Lower lobe of right lung (tissue), 2 donors: ENCODE measurements around the gene AMZ2. TPM values are rescaled to one million over a fixed set of nuclear protein-coding genes. Genes with fewer than 3 reads are reported as not detected.
"Not testable (repeated sequence)": the region's sequence is repeated elsewhere in the genome, so short reads cannot be mapped to it uniquely, and the experiment has no call there.

Experiments
- ATAC-seq, 2 donors: fragments of 200-7000 bp; cut with Tn5 transposase; one replicate each; pipeline ENCODE4 v1.9.1; 2020 to 2022; ENCODE audit warnings: mild to moderate bottlenecking in 2 of 2, moderate library complexity in 2 of 2
- DNase-seq: peaks from one replicate; pipeline ENCODE4 v3.0.0-alpha.2; 2020
- H3K27ac ChIP-seq: fragments of 200-600 bp; one replicate; pipeline ENCODE4 v1.8.0; 2022
- H3K27me3 ChIP-seq: fragments of 200-600 bp; one replicate; pipeline ENCODE4 v1.8.0; 2022; ENCODE audit warnings: low read depth
- H3K36me3 ChIP-seq: fragments of 200-600 bp; one replicate; pipeline ENCODE4 v1.8.0; 2022; ENCODE audit warnings: mild to moderate bottlenecking
- H3K4me1 ChIP-seq: fragments of 200-600 bp; one replicate; pipeline ENCODE4 v1.8.0; 2022
- H3K4me3 ChIP-seq: fragments of 200-600 bp; one replicate; pipeline ENCODE4 v1.8.0; 2022; ENCODE audit warnings: mild to moderate bottlenecking
- H3K9me3 ChIP-seq: fragments of 200-600 bp; one replicate; pipeline ENCODE4 v1.8.0; 2022
- CTCF ChIP-seq: fragments of 200-600 bp; IDR thresholded peaks from one replicate; pipeline ENCODE4 v1.8.0; 2022; ENCODE audit warnings: antibody characterized with exemption, mild to moderate bottlenecking
- intact Hi-C: fragments of 100-400 bp; cut with DNase I; formaldehyde crosslinking; loops from one replicate; pipeline ENCODE4 v1.11.0; 2022
- long read RNA-seq: library from polyadenylated mRNA; unstranded; transcript quantifications from one replicate; pipeline ENCODE4 v2.0.0, GENCODE V29; 2021
- total RNA-seq: library from RNA; stranded (reverse); fragmentation: NEBNext Ultra II Directional; extraction: Animal tissue kit (Norgen Biotek cat#: 25700); gene quantifications from one replicate; pipeline ENCODE4 v1.2.1, GENCODE V29; 2021
- donor health status: DM: no; HTN: yes; CAD: no; lungs with severe emphysema.

AMZ2 gene
- 55.9 TPM for total RNA-seq
- long read RNA-seq, transcript AMZ2-202 (7 exons, 2,402 nt): major isoform, 86 of 130 reads
- long read RNA-seq, transcript AMZ2-203 (8 exons, 1,378 nt): minor isoform, 14 of 130 reads
- long read RNA-seq, partial matches to known transcripts: 2 of 130 reads
- long read RNA-seq, other reads (novel, unspliced or antisense): 27 of 130 reads

GRCh38 chr17:68247445-68248198 is at the start of gene AMZ2:
AMZ2 (plus strand) TSS chr17:68248043; CDS start chr17:68250188, 2,145 bp downstream.
- Histone ChIP-seq H3K4me3 (peak within 1 kb of the TSS; percentile 91), H3K36me3 (peaks cover 20% of the 10 kb centered on the region), H3K27ac (peak within 1 kb of the TSS; percentile 99), H3K4me1 (peaks cover 21% of the 10 kb centered on the region), H3K9me3 (no peaks in the 10 kb centered on the region), H3K27me3 (no peaks in the 10 kb centered on the region)
- intact Hi-C loops: no loop called here
- peak; percentile 99 to 100 for ATAC-seq
- DNase-seq: peak; percentile 96
- no peak for TF ChIP-seq CTCF

GRCh38 chr17:68198931-68199836 is 48.7 kb upstream of the AMZ2 start:
- H3K27me3 ChIP-seq: peaks cover 55% of the 10 kb centered on the region
- peak overlapping the region; percentile 49 for H3K4me3 ChIP-seq
- no peaks in the 10 kb centered on the region for H3K9me3 ChIP-seq
- DNase-seq (no peak), ATAC-seq (peak; percentile 9 to 42)
- no peak for TF ChIP-seq CTCF
- peaks cover 53% of the 10 kb centered on the region for H3K4me1 ChIP-seq
- intact Hi-C loops: no loop called here
- H3K36me3 ChIP-seq: no peaks in the 10 kb centered on the region
- H3K27ac ChIP-seq: no peak overlapping the region

GRCh38 chr17:68199837-68200688 is 47.8 kb upstream of the AMZ2 start:
- TF ChIP-seq CTCF: no peak
- no peak for ATAC-seq
- peaks cover 53% of the 10 kb centered on the region for H3K27me3 ChIP-seq
- H3K36me3 ChIP-seq: no peaks in the 10 kb centered on the region
- H3K4me3 ChIP-seq: peak overlapping the region; percentile 49
- no peaks in the 10 kb centered on the region for H3K9me3 ChIP-seq
- DNase-seq: no peak
- no peak overlapping the region for H3K27ac ChIP-seq
- peaks cover 57% of the 10 kb centered on the region for H3K4me1 ChIP-seq
- intact Hi-C loops: no loop called here

- H3K9me3 ChIP-seq: no peaks in the 10 kb centered on the region
- no peaks in the 10 kb centered on the region for H3K36me3 ChIP-seq
- H3K4me1 ChIP-seq: peaks cover 56% of the 10 kb centered on the region
- TF ChIP-seq CTCF: peak; percentile 93
- H3K4me3 ChIP-seq: peak overlapping the region; percentile 49
- DNase-seq (peak; percentile 86), ATAC-seq (peak; percentile 61 to 68)
- intact Hi-C loops: no loop called here
- H3K27me3 ChIP-seq: peaks cover 45% of the 10 kb centered on the region
- no peak overlapping the region for H3K27ac ChIP-seq
Observed at GRCh38 chr17:68200689-68201417, 47.0 kb upstream of the AMZ2 start.

- H3K4me3 ChIP-seq, H3K9me3 ChIP-seq, intact Hi-C loops, DNase-seq, H3K36me3 ChIP-seq, ATAC-seq, H3K27ac ChIP-seq: not testable (repeated sequence)
- Histone ChIP-seq H3K27me3 (peaks cover 40% of the 10 kb centered on the region), H3K4me1 (peaks cover 53% of the 10 kb centered on the region)
Observed at GRCh38 chr17:68201418-68201771, 46.4 kb upstream of the AMZ2 start.

GRCh38 chr17:68202321-68202720 is 45.5 kb upstream of the AMZ2 start:
- H3K36me3 ChIP-seq, intact Hi-C loops, H3K9me3 ChIP-seq, DNase-seq, H3K4me3 ChIP-seq, ATAC-seq, H3K27ac ChIP-seq: not testable (repeated sequence)
- Histone ChIP-seq H3K27me3 (peaks cover 31% of the 10 kb centered on the region), H3K4me1 (peaks cover 52% of the 10 kb centered on the region)
